ENCODE results near the gene TOM1L2.

The TOM1L2 gene

DNA sequence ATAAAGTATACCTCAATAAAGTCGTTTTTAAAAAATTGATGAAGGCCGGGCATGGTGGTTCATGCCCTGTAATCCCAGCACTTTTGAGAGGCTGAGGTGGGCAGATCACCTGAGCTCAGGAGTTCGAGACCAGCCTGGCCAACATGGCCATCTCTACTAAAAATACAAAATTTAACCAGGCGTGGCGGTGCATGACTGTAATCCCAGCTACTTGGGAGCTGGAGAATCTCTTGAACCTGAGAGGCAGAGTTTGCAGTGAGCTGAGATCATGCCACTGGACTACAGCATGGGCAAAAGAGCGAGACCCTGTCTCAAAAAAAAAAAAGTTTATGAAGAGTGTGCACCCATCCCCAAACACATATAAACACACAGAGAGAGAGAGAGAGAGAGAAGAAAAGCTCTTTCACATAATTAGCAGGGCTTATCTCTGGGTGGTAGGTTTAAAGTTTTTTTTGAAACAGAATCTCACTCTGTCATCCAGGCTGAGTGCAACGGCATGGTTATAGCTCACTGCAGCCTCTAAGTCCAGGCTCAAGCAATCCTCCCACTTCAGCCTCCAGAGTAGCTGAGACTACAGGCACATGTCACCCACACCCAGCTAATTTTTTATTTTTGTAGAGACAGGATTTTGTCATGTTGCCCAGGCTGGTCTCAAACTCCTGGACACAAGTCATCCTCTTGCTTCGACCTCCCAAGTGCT, 138.4 kb downstream of the TOM1L2 start:
- DNase-seq, result no peak

DNA sequence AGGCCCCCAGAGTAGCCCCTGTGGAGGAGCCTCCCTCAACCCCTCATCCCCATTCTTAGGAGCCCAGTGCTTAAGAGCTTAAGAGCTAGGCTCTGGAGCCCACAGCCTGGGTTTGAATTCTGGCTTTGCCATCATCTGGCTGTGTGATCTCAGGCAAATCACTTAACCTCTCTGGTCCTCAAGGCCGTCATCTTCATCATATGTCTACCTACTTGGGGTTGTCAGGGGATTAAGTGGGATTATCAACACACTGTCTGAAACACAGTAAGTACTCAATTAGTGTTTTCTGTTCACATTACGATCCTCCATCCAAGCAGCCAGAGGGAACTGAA, 140.2 kb downstream of the TOM1L2 start:
- DNase-seq, result no peak

DNA sequence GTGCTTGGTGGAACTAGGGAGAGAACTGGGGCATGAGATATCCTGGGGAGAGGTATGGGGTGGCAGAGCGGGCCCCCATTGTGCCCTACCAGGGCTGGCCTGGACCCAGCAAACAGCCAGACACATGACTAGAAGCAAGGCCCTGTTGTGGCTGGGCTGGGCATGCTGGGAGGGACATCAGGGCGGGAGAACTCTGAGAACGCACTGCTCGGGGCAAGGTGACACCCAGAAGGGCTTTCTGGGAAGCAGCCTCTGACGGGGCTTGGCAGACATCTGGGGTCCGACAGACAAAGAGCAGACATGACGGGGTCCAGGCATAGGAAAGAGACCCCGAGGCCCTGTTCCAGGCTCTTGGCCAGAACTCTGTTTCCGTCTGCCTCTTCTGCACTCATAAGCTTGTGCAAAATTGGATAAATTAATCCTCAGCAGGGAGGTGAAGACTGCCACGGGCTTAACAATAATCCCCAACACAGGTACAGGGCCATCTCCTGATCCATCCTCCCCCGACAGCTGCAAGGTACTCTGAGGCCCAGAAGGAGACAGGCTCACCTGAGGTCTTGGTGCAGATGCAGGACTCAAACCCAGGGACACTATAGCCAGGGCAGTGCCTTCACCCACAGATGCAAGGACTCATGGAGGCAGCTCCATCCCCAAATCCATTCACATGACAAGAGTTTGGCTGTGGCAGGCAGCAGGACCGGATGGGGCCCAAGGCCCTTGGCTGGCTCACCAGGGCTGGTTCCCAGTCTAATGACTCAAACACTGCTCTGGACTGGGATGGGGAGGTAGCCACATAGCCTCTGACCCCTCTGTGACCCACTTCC, 140.8 kb downstream of the TOM1L2 start:
- DNase-seq, result peak in 4 of 14 donors; percentile 20 to 42 (median 30)

DNA sequence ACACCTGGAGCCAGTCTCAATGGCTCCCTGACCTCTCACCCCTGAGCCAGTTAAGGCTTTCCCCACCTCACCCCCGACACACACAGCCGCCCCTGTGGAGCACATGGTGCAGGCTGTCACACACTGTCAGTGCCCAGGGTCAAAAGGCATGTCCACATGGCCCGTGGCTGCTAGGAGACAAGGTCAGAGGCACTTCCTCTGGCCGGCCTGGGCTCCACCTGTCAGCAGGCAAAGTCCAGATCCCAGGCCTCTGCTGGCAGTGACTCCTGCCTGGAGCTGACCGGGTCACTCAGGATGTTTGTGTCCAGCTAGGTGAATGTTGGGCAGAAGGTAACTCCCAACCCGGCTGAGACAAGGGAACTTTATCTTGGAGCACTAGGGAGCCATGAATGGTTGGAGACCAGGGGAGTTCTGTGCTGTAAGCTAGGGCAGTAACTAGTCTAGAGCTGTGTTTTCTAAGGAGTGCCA, 141.4 kb downstream of the TOM1L2 start:
- DNase-seq, result no peak

DNA sequence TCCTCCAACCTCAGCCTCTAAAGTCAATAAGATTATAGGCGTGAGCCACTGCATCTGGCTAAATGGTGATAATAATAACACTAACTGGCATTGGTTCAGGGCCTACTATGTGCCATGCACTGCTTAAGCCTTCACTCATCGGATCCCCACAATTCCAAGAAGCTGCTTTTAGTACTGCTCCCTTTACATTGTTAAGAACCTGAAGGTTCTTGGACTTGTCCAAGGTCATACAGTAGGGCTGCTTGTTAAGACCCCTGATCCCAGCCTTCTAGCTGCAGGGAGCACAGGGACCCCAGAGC, 142.0 kb downstream of the TOM1L2 start:
- DNase-seq, result no peak

DNA sequence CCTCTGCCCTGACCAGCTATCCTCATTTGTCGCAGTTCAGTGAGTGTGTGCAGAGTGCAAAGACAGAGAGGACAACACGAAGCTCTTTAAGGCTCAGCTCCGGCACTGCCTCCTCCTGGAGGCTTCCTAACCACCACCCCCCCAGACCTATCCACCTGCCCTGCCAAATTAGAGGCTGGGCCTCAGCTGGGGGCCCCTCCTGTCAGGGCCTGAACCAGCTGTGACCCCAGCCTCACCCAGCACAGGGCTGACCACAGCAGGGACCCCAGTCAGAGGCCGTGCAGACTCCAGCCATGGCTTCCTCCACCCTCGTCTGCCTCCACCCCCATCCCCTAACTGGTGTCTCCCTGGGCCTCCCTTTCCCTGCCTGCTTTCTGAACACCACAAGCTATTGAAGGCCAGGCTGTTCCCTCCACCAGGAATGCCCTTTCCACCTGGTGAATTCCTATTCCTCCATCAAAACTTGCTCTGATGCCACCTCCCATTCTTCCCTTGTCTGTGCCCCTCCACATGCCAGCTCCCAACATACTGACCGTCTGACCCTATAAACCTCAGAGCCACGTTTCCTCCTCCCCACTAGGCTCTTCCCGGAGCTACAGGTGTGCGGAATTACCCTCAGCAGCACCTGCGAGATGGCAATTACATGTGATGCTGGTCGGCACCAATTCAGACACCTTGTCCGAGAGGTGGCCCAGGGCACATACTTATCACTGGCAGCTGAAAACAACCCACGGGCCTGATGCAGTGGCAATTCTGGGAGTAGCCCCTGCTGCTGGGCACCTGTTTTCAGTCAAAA, 144.2 kb downstream of the TOM1L2 start:
- no peak for DNase-seq

DNA sequence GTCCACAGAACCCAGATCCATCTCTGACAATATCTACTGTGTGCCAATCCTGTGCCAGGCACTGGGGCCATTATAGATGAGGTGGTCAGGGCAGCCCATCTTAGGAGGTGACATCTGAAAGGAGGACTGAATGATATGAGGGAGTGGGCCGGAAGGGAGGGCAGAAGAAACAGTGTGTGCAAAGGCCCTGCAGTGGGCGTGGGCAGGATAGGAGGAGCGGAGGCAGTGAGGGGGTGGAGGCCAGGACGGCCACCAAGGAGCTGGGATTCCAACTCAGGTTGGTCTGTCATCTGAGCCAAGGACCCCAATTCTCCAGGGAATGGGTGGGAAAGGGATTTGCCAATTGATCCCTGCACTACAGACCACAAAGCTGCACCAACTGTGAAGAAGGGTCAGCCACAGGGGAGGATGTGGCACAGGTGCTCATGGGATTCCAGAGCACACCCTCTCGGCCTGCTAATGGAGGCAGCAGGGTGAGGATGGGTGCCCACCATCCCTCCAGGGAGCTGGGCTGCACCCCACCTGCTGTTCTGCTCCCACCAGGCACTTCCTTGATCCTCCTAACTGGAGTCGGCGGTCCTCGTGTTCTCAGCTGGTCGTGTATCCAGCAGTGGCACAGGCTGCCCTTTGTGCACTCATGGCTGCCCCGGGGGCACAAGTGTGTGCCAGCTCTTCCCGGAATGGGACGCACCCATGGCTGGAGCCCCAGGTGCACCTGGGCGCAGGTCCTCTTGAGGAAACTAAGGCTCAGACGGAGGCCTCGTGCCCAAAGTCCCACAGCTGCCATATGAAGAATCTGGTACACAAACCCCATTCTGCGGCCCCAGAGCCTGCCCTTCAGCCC, 145.0 kb downstream of the TOM1L2 start:
- no peak for DNase-seq

DNA sequence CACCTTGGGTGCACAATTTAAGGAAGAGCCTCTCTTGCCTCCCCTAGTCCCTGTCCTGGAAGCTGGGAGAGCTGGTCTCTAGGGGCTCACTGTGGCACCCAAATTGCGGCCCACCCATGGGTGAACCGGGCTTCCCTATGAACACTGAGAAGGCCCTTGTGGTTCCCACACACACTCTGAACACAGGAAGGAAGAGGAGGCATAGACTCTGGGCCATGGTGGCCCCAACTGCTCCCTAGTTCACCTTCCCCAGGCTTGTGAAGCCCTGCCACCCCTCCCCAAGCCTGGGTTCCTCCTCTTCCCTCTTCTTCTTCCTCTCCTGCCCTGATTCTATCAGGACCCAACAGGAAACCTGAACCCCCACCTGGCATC, 145.9 kb downstream of the TOM1L2 start:
- no peak for DNase-seq

DNA sequence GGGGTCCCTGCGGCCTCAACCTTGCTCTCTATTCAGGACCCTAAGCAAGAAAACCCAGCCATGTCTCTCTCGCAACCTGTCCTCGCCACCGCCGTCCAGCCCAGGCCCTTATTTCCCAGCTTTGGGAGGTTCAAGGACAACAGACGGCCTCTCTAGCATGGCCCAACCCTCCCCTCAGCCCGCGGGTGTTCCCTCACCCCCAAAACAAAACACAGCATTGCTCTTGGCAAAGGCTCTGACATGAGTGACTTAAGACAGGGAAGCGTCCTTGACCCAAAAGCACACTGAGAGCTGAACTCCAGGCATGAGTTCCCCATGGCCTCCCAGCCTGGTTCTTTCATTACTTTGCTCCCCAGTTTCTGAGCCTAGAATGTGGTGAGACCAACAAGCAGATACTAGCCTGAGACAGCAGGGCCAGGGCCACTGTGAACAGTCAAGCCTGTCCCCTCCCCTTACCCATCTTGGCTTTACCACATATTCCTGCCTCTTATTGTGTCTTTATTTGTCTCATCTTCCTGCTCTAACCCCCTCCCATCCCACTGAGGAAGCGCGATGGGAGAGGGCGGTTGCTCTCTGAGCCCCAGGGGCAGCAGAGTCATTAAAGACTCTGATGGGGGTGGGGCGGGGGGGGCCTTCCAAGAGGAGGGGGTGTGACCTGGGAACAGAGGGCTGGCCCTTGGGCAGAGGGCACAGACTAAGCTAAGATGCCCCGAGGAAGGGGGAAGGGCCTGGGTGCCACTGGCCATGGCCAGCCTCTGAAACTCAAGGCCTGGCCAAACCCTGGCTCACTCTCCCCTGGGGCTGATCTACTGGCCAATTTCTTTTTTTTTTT, 147.2 kb downstream of the TOM1L2 start:
- peak in 1 of 14 donors; percentile 26 for DNase-seq

DNA sequence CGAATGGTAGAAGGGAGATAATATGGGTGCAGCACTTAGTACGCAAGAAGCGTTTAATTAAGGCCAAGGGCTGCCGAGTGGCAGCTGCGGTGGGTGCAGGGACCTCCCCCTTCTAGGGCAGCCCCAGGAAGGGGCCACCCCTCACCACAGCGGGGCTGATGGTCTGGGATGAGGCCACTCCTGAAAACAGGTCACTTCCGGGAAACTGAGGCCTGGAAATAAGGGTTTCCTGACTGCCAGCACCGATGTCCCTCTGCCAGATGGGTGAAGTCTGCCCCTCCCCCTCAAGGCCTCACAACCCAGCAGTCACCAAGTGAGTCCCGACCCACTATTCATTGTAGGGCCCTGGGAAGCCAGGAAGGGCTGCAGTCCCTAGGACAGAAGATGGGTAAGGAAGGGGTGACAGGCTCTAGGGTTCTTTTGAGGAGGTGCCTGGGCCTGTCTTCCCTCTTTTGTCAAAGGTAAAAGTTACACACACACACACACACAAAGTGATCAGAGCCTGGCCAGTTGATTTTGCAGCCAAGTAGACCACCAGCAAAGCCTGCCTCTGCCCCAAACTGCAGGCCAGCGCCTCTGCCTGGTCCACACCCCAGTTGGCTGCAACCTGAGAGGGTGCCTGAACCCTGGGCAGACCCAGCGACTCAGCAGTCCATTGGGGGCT, 147.9 kb downstream of the TOM1L2 start:
- DNase-seq, result peak in 5 of 14 donors; percentile 29 to 68 (median 60)

DNA sequence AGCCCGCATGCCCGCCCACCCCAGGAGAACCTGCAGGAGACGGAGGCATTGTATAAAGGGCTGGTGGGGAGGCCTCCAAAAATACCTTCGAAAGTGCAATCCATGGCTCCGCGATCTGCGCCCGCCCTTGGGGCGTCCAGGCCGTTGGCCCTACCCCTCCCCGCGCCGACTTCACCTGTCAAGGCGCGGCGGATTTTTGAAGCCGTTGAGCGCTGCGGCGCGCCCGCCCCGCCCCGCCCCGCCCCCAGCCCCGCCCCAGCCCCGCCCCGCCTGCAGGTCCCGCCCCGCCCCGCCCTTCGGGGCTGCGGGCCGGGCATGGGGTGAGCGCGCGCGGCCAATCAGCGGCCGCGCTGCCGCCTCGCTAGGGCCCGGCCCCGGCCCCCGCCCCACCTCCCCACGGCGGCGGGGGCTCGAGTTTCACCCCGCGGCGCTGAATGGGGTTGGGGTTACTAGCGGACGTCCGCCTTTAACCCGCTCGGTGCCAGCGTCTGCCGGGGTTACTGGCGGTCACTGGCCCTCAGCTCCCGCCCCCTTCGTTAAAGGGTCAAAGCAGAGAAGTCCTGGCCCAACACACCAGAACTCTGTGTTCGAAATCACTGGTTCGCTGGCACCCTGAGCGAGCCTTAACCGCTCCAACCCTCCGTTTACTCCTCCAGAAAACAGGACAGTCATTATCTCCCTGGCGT, 148.6 kb downstream of the TOM1L2 start:
- DNase-seq, result peak in 13 of 14 donors; percentile 41 to 90 (median 78)

DNA sequence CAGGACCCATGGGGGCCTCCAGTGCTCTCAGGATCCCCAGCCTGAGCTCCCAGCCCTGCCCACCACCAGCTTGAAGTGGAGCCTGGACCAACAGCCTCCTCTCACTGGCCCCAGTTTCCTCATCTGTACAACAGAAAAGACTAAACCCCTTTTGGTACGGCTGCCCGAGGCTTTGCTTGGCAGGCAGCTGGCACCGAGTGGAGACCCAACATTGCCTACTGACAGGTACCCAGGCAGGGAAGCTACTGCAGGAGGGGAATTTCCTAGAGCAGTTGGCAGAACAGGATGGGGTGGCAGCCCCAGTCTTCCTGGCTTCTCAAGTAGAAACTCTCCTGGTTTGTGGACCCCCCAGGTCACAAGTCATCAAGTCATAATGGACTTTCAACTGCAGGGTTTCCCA, 149.6 kb downstream of the TOM1L2 start:
- DNase-seq, result no peak

DNA sequence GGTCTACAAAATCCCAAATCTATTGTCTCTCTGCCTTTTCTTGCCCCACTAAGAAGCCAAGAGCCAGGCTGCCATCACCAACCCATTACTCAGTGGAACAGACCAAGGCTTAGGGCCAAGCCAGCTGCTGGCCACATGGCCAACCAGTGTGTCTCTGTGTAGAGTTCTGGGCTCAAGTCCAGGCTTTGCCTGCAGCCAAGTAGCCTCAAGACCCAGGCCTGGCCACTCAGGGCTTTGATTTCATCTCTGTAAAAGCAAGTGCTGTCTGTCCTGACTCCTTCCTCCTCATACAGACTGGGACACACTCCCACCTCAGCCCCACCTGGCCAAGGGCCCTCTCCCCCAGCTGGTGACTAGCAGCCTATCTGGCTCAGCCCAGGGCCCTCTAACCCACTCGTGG, 150.0 kb downstream of the TOM1L2 start:
- DNase-seq, result peak in 12 of 14 donors; percentile 54 to 90 (median 82)

DNA sequence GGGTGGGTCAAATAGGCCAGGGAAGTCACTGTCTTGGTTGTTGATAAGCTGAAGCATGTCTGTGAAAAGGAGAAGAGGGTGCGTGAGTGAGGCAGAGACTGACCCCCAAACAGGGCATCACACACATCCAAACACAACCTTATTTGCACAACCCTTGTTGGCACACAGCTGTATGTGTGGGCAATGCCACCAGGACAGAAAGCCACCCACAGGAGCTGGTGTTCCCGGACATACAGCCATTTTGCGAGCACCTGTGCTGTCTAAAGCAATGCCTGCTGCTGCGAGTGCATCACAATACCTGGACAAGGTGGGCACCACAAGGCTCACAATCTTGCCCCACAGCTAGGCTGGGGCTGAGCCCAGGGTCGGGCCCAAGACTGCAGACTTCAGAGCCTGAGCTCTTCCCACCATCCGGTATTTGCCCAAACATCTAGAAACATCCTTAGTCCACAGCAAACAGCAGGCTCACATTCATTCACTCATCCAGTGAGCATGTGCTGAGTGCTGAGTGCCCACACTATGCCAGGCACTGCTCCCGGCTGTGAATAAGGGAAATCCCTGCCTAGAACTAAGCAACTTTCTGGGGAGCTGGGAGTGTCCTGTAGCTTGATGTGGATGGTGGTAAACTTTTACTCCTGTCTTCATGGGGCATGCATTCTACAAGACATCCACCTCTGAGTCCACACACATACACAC, 151.6 kb downstream of the TOM1L2 start:
- DNase-seq, result no peak

DNA sequence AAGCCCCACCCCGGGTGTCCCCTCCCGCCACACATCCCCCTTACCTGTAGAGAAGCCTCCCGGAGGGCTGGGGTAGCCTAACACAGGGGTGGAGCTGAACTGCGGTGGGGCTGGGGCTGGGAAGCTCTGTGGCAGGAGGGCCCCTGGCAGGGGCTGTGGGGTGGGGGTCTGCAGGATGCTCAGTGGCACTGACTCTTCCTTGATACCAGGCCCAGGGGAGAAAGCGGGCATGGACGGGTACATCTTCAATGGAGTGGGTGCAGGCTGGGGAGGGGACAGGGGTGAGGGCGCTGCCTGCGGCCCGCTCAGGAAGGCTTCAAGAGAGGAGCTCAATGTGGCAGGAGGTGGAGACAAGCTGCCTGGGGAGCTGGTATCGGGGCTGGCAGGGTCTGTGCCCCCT, 152.2 kb downstream of the TOM1L2 start:
- no peak for DNase-seq

DNA sequence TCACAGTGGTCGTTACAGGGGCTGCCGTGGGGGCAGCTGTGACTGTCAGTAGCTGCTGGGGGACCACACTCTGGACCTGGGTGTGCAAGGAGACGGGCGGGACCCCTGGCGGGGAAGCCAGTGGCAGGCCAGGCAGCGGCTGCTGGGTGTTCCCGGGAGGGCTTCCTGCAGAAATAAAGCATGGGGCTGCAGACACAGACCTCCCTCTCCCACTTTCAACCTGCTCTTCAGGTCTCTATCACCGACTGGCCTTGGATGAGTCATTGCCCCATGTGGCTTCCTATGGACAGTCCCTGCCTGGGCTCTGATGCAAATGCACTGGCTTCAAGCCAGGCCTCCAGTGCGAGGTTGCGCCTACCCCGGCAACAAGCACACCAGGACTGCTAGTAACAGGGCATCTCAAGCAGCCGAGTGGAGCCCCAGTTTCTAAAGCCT, 152.6 kb downstream of the TOM1L2 start:
- peak in 9 of 14 donors; percentile 24 to 66 (median 42) for DNase-seq

DNA sequence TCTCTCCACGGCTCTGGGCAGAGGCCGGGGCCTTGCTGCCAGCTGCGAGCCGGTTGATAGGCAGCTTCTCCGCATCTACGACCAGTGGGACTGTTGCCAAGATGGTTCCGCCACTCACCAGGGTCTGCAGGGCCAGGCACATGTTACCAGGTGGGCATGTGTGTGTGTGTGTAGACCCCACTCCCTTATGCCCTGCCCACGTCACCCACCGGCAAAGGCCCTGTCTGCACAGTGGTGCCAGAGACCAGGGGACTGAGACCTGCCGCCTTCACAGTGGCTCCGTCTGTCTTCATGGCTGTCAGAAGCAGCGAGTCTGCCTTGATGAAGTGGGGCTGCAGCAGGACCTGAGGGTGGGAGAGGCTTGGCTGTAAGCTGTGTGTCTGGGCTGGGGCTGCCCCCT, 153.1 kb downstream of the TOM1L2 start:
- DNase-seq, result no peak

DNA sequence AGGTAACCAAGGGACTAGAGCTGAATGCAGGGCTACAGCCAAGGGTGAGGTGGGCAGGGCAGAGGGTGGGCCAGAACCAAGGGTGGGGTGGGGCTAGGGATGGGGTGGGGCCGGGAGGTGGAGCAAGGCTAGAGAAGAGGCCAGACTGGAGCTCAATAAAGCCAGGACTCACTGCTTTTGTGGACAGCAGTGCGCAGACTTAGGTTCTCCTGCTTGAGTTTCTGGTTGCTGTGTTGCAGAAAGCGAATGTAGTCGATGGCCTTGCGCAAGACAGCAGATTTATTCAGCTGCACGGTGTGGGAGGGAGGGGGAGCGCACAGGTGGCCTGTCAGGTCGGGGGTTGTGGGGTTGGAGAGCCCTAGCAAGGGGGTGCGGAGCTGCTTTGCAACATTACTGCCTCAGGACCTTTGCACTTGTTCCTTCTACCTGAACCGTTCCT, 154.1 kb downstream of the TOM1L2 start:
- DNase-seq, result no peak

DNA sequence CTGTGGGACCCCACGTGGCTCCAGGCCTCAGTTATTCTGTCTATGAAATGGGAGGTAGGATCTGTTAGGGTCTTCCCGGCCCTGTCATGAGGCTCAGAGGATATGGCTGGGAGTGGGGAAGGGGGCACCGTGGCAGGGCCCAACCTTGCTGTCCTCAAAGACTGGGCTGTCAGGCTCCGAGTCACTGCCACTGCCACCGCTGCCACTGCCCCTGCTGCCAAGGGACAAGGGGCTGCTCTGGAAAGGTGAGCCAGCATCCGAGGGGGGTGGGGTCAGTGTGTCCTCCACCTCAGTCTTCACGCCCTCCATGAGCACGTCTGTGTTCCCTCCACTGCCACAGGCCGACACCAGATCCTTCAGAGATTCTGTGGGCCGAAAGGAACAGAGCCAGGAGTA, 154.7 kb downstream of the TOM1L2 start:
- DNase-seq, result no peak

Measured in C1 segment of cervical spinal cord (tissue), 14 donors.